GM23338 (cell line): ENCODE data around the gene RXRA. TPM values are rescaled to one million over a fixed set of nuclear protein-coding genes. Genes with fewer than 3 reads are reported as not detected.

Experiments used
- ATAC-seq: fragments of 200-7000 bp; cut with Tn5 transposase; 3 replicates; pipeline ENCODE4 v1.9.1; 2020
- DNase-seq: peaks from one replicate; pipeline ENCODE4 v3.0.0-alpha.2; 2015; ENCODE audit warnings: low spot score
- H2AFZ ChIP-seq: fragments of 200-600 bp; sonication (generic); 2 replicates; pipeline ENCODE4 v1.8.0; 2016; ENCODE audit warnings: antibody characterized with exemption, mild to moderate bottlenecking, moderate library complexity
- H3F3A ChIP-seq: fragments of 200-600 bp; sonication (generic); replicated peaks from 2 replicates; pipeline ENCODE4 v1.8.0; 2017; ENCODE audit warnings: antibody characterized with exemption, mixed run types, low read depth
- H3K27ac ChIP-seq: fragments of 200-600 bp; sonication (generic); 2 replicates; pipeline ENCODE4 v1.6.1; 2016; ENCODE audit warnings: low read depth
- H3K27me3 ChIP-seq: fragments of 200-600 bp; sonication (generic); 2 replicates; pipeline ENCODE4 v1.8.0; 2016; ENCODE audit warnings: mild to moderate bottlenecking, mixed run types, moderate library complexity; ENCODE audit not compliant: insufficient read depth
- H3K36me3 ChIP-seq: fragments of 200-600 bp; sonication (generic); 2 replicates; pipeline ENCODE4 v1.8.0; 2016; ENCODE audit warnings: mild to moderate bottlenecking; ENCODE audit not compliant: insufficient read depth
- H3K4me1 ChIP-seq: fragments of 200-600 bp; sonication (generic); 2 replicates; pipeline ENCODE4 v1.8.0; 2016; ENCODE audit warnings: mild to moderate bottlenecking, moderate library complexity; ENCODE audit not compliant: insufficient read depth
- H3K4me2 ChIP-seq: fragments of 200-600 bp; sonication (generic); 2 replicates; pipeline ENCODE4 v1.7.1; 2017; ENCODE audit warnings: mixed run types
- H3K4me3 ChIP-seq: fragments of 200-600 bp; sonication (generic); 2 replicates; pipeline ENCODE4 v1.6.1; 2016; ENCODE audit warnings: mixed run types
- H3K79me2 ChIP-seq: fragments of 200-600 bp; sonication (generic); replicated peaks from 2 replicates; pipeline ENCODE4 v1.8.0; 2017; ENCODE audit warnings: mild to moderate bottlenecking; ENCODE audit not compliant: insufficient read depth
- H3K9me2 ChIP-seq: fragments of 200-600 bp; sonication (generic); 2 replicates; pipeline ENCODE4 v1.8.0; 2017; ENCODE audit not compliant: insufficient read depth
- H4K20me1 ChIP-seq: fragments of 200-600 bp; sonication (generic); replicated peaks from 2 replicates; pipeline ENCODE4 v1.8.0; 2017; ENCODE audit warnings: mild to moderate bottlenecking; ENCODE audit not compliant: insufficient read depth
- H3K27ac Mint-ChIP-seq: 2 replicates; pipeline ENCODE4 v1.8.0; 2020; ENCODE audit warnings: inconsistent platforms, mild to moderate bottlenecking, moderate library complexity, mixed read lengths
- H3K27me3 Mint-ChIP-seq: 3 replicates; pipeline ENCODE4 v1.8.0; 2022; ENCODE audit warnings: low read depth, mild to moderate bottlenecking, moderate library complexity, mixed read lengths, inconsistent platforms; ENCODE audit not compliant: insufficient read depth, poor library complexity
- H3K36me3 Mint-ChIP-seq: 3 replicates; pipeline ENCODE4 v1.8.0; 2021; ENCODE audit warnings: low read depth, mild to moderate bottlenecking, inconsistent platforms, moderate library complexity, mixed read lengths
- H3K4me1 Mint-ChIP-seq: 3 replicates; pipeline ENCODE4 v1.8.0; 2020; ENCODE audit warnings: mild to moderate bottlenecking, inconsistent platforms, mixed read lengths
- H3K4me3 Mint-ChIP-seq: 3 replicates; pipeline ENCODE4 v1.8.0; 2021; ENCODE audit warnings: moderate library complexity, mild to moderate bottlenecking, inconsistent platforms, mixed read lengths
- H3K9me3 Mint-ChIP-seq: 3 replicates; pipeline ENCODE4 v1.8.0; 2020; ENCODE audit warnings: moderate library complexity, mild to moderate bottlenecking, inconsistent platforms, mixed read lengths
- CREB1 ChIP-seq: fragments of 250-450 bp; sonication (Bioruptor Pico); IDR thresholded peaks from 2 replicates; pipeline ENCODE4 v1.5.0; 2020; ENCODE audit warnings: low read depth, mild to moderate bottlenecking, moderate library complexity
- EZH2 ChIP-seq: fragments of 200-600 bp; sonication (generic); IDR thresholded peaks from one replicate; pipeline ENCODE4 v1.8.0; 2017; ENCODE audit warnings: antibody characterized with exemption, mild to moderate bottlenecking, low read depth; ENCODE audit not compliant: unreplicated experiment
- EZH2phosphoT487 ChIP-seq: fragments of 200-600 bp; sonication (generic); IDR thresholded peaks from one replicate; pipeline ENCODE4 v1.8.1; 2018; ENCODE audit warnings: antibody characterized with exemption; ENCODE audit not compliant: unreplicated experiment
- JUNB ChIP-seq: IDR thresholded peaks from one replicate; pipeline ENCODE4 v1.6.1; 2016; ENCODE audit warnings: antibody characterized with exemption; ENCODE audit not compliant: unreplicated experiment
- NANOG ChIP-seq: IDR thresholded peaks from 2 replicates; pipeline ENCODE4 v1.6.1; 2016; ENCODE audit warnings: antibody characterized with exemption, borderline replicate concordance
- POLR2AphosphoS5 ChIP-seq: IDR thresholded peaks from 2 replicates; pipeline ENCODE4 v1.6.1; 2016; ENCODE audit warnings: antibody characterized with exemption, low read depth
- STAT1 ChIP-seq: IDR thresholded peaks from one replicate; pipeline ENCODE4 v1.6.1; 2016; ENCODE audit warnings: antibody characterized with exemption; ENCODE audit not compliant: unreplicated experiment
- ZNF114 ChIP-seq: fragments of 250-450 bp; sonication (Bioruptor Pico); IDR thresholded peaks from 2 replicates; pipeline ENCODE4 v1.5.0; 2020; ENCODE audit warnings: mild to moderate bottlenecking, moderate library complexity
- ZNF331 ChIP-seq: fragments of 250-450 bp; sonication (Bioruptor Pico); IDR thresholded peaks from 2 replicates; pipeline ENCODE4 v1.5.0; 2020; ENCODE audit warnings: low read depth, mild to moderate bottlenecking, moderate library complexity
- polyA plus RNA-seq: library from polyadenylated mRNA; unstranded; fragments of >200 nt; fragmentation: Nextera tagmentation; extraction: Ambion mirVana; gene quantifications from 2 replicates; pipeline ENCODE4 v1.2.1, GENCODE V29; 2016
- total RNA-seq: library from RNA; depleted of rRNA; stranded (reverse); fragments of >200 nt; shearing (Covaris generic); gene quantifications from 2 replicates; pipeline ENCODE4 v1.2.3, GENCODE V29; 2014
- TF ChIP-seq, protein P1 (sequence below): IDR thresholded peaks from 2 replicates; pipeline ENCODE4 v1.6.1; 2016; ENCODE audit warnings: antibody characterized with exemption
- TF ChIP-seq, protein P2 (sequence below): fragments of 250-450 bp; sonication (Bioruptor Pico); IDR thresholded peaks from 2 replicates; pipeline ENCODE4 v1.5.0; 2020; ENCODE audit warnings: mild to moderate bottlenecking, moderate library complexity
- TF ChIP-seq, protein P3 (sequence below), 2 experiments: fragments of 200-600 bp in 1 of 2; sonication (generic) in 1 of 2; conservative IDR thresholded peaks; 2 replicates each; pipeline versions ENCODE4 v1.5.1 to v1.6.1; 2016 to 2017; ENCODE audit warnings: antibody characterized with exemption in 2 of 2, low read depth in 2 of 2, mild to moderate bottlenecking in 2 of 2, moderate library complexity in 1 of 2
- TF ChIP-seq, protein P4 (sequence below): IDR thresholded peaks from one replicate; pipeline ENCODE4 v1.6.1; 2018; ENCODE audit warnings: antibody characterized with exemption; ENCODE audit not compliant: unreplicated experiment

RXRA gene
- total and polyA plus RNA-seq, 2 experiments from 2014 or later, result 4.9 to 17.9 TPM

DNA sequence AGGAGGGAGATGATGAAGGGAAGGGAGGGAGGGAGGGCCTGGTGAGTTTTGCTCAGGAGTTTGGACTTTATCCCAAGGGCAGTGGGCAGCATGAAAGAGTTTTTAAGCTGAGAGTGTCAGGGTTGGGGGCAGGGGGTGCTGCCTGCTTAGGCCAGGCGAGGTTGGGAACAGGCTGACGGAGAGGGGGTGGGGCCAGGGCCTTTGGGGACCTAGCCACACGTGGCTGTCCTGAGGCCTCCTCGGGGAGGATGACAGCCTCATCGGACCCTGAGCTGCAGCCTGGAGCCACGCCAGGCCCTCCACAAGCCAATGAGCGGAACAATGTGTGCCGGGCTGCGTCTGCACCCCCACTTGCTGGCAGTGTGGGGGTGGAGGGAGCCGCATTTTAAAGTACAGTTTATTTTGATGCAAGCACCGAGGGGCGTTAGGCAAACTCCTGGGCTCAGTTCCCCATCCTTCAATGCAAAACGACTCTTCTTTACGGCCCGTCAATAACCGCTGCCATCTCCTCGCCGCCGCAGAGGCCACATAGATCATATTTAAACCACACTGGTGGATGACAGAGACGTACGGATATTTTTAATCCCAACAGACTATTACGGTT is 5.3 kb upstream of the RXRA start:
- Histone ChIP-seq H3K27ac (no peak overlapping the region), H3K9me2 (no peaks in the 10 kb centered on the region), H3K4me3 (no peak overlapping the region), H3K79me2 (no peaks in the 10 kb centered on the region), H3K4me1 (peaks cover 11% of the 10 kb centered on the region), H3F3A (0 out of 2 replicates have a peak, but pooled peaks cover 5% of the 10 kb centered on the region), H4K20me1 (no peaks in the 10 kb centered on the region), H2AFZ (peak overlapping the region; percentile 59; the same call in 1 of the 2 replicates), H3K27me3 (peaks cover 3% of the 10 kb centered on the region; the same call in 1 of the 2 replicates), H3K4me2 (peak overlapping the region; percentile 38; the same call in 1 of the 2 replicates), H3K36me3 (no peaks in the 10 kb centered on the region)
- Mint-ChIP-seq H3K9me3 (no peaks in the 10 kb centered on the region), H3K27me3 (peaks cover 10% of the 10 kb centered on the region), H3K36me3 (no peaks in the 10 kb centered on the region), H3K4me3 (peak overlapping the region; percentile 42; the same call in 2 of the 3 replicates), H3K27ac (no peak overlapping the region), H3K4me1 (peaks cover 38% of the 10 kb centered on the region)
- TF ChIP-seq ZNF114 (CRISPR knock-in tag) (no peak), NANOG (no peak), STAT1 (no peak), EZH2phosphoT487 (no peak), POLR2AphosphoS5 (no peak), CREB1 (no peak), JUNB (no peak), ZNF331 (no peak), EZH2 (no peak)
- TF ChIP-seq, protein P1, sequence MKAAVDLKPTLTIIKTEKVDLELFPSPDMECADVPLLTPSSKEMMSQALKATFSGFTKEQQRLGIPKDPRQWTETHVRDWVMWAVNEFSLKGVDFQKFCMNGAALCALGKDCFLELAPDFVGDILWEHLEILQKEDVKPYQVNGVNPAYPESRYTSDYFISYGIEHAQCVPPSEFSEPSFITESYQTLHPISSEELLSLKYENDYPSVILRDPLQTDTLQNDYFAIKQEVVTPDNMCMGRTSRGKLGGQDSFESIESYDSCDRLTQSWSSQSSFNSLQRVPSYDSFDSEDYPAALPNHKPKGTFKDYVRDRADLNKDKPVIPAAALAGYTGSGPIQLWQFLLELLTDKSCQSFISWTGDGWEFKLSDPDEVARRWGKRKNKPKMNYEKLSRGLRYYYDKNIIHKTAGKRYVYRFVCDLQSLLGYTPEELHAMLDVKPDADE, result no peak
- TF ChIP-seq, protein P2, sequence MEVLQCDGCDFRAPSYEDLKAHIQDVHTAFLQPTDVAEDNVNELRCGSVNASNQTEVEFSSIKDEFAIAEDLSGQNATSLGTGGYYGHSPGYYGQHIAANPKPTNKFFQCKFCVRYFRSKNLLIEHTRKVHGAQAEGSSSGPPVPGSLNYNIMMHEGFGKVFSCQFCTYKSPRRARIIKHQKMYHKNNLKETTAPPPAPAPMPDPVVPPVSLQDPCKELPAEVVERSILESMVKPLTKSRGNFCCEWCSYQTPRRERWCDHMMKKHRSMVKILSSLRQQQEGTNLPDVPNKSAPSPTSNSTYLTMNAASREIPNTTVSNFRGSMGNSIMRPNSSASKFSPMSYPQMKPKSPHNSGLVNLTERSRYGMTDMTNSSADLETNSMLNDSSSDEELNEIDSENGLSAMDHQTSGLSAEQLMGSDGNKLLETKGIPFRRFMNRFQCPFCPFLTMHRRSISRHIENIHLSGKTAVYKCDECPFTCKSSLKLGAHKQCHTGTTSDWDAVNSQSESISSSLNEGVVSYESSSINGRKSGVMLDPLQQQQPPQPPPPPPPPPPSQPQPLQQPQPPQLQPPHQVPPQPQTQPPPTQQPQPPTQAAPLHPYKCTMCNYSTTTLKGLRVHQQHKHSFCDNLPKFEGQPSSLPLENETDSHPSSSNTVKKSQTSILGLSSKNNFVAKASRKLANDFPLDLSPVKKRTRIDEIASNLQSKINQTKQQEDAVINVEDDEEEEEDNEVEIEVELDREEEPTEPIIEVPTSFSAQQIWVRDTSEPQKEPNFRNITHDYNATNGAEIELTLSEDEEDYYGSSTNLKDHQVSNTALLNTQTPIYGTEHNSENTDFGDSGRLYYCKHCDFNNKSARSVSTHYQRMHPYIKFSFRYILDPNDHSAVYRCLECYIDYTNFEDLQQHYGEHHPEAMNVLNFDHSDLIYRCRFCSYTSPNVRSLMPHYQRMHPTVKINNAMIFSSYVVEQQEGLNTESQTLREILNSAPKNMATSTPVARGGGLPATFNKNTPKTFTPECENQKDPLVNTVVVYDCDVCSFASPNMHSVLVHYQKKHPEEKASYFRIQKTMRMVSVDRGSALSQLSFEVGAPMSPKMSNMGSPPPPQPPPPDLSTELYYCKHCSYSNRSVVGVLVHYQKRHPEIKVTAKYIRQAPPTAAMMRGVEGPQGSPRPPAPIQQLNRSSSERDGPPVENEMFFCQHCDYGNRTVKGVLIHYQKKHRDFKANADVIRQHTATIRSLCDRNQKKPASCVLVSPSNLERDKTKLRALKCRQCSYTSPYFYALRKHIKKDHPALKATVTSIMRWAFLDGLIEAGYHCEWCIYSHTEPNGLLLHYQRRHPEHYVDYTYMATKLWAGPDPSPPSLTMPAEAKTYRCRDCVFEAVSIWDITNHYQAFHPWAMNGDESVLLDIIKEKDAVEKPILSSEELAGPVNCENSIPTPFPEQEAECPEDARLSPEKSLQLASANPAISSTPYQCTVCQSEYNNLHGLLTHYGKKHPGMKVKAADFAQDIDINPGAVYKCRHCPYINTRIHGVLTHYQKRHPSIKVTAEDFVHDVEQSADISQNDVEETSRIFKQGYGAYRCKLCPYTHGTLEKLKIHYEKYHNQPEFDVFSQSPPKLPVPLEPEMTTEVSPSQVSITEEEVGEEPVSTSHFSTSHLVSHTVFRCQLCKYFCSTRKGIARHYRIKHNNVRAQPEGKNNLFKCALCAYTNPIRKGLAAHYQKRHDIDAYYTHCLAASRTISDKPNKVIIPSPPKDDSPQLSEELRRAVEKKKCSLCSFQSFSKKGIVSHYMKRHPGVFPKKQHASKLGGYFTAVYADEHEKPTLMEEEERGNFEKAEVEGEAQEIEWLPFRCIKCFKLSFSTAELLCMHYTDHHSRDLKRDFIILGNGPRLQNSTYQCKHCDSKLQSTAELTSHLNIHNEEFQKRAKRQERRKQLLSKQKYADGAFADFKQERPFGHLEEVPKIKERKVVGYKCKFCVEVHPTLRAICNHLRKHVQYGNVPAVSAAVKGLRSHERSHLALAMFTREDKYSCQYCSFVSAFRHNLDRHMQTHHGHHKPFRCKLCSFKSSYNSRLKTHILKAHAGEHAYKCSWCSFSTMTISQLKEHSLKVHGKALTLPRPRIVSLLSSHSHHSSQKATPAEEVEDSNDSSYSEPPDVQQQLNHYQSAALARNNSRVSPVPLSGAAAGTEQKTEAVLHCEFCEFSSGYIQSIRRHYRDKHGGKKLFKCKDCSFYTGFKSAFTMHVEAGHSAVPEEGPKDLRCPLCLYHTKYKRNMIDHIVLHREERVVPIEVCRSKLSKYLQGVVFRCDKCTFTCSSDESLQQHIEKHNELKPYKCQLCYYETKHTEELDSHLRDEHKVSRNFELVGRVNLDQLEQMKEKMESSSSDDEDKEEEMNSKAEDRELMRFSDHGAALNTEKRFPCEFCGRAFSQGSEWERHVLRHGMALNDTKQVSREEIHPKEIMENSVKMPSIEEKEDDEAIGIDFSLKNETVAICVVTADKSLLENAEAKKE, result no peak
- TF ChIP-seq, protein P3, sequence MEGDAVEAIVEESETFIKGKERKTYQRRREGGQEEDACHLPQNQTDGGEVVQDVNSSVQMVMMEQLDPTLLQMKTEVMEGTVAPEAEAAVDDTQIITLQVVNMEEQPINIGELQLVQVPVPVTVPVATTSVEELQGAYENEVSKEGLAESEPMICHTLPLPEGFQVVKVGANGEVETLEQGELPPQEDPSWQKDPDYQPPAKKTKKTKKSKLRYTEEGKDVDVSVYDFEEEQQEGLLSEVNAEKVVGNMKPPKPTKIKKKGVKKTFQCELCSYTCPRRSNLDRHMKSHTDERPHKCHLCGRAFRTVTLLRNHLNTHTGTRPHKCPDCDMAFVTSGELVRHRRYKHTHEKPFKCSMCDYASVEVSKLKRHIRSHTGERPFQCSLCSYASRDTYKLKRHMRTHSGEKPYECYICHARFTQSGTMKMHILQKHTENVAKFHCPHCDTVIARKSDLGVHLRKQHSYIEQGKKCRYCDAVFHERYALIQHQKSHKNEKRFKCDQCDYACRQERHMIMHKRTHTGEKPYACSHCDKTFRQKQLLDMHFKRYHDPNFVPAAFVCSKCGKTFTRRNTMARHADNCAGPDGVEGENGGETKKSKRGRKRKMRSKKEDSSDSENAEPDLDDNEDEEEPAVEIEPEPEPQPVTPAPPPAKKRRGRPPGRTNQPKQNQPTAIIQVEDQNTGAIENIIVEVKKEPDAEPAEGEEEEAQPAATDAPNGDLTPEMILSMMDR (conservative IDR thresholded peaks at IDR 0.05; ENCODE audit: low read depth in 2 of 2), result no peak
- TF ChIP-seq, protein P4, sequence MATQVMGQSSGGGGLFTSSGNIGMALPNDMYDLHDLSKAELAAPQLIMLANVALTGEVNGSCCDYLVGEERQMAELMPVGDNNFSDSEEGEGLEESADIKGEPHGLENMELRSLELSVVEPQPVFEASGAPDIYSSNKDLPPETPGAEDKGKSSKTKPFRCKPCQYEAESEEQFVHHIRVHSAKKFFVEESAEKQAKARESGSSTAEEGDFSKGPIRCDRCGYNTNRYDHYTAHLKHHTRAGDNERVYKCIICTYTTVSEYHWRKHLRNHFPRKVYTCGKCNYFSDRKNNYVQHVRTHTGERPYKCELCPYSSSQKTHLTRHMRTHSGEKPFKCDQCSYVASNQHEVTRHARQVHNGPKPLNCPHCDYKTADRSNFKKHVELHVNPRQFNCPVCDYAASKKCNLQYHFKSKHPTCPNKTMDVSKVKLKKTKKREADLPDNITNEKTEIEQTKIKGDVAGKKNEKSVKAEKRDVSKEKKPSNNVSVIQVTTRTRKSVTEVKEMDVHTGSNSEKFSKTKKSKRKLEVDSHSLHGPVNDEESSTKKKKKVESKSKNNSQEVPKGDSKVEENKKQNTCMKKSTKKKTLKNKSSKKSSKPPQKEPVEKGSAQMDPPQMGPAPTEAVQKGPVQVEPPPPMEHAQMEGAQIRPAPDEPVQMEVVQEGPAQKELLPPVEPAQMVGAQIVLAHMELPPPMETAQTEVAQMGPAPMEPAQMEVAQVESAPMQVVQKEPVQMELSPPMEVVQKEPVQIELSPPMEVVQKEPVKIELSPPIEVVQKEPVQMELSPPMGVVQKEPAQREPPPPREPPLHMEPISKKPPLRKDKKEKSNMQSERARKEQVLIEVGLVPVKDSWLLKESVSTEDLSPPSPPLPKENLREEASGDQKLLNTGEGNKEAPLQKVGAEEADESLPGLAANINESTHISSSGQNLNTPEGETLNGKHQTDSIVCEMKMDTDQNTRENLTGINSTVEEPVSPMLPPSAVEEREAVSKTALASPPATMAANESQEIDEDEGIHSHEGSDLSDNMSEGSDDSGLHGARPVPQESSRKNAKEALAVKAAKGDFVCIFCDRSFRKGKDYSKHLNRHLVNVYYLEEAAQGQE, result no peak
- no peak for DNase-seq
- ATAC-seq, result peak; percentile 7; the same call in 2 of the 3 replicates
